Stimulated activated CD8-positive, alpha-beta memory T cell treated with anti-CD3 and anti-CD28 coated beads, Interleukin-2, amount 100 ng/mL, for 1 hour (primary cell): ENCODE data around the gene TOR1AIP2.
"Not testable (repeated sequence)": the region's sequence is repeated elsewhere in the genome, so short reads cannot be mapped to it uniquely, and the experiment has no call there.

Experiments
- DNase-seq, 2 donors: peaks; one replicate each; pipeline ENCODE4 v3.0.0-alpha.2; 2020; ENCODE audit warnings: low read depth in 2 of 2

Gene TOR1AIP2

GRCh38 chr1:179875596-179876299 is 1.9 kb downstream of the TOR1AIP2 start:
- DNase-seq = no peak

- DNase-seq = no peak
Observed at GRCh38 chr1:179873438-179873851, 4.2 kb downstream of the TOR1AIP2 start.

GRCh38 chr1:179872558-179872957 is 5.0 kb downstream of the TOR1AIP2 start:
- DNase-seq = no peak

GRCh38 chr1:179871940-179872339 is 5.7 kb downstream of the TOR1AIP2 start:
- DNase-seq = no peak

- no peak for DNase-seq
Observed at GRCh38 chr1:179870870-179871269, 6.7 kb downstream of the TOR1AIP2 start.

GRCh38 chr1:179867493-179868330 is 9.9 kb downstream of the TOR1AIP2 start:
- DNase-seq = no peak

GRCh38 chr1:179866616-179867015 is 11.0 kb downstream of the TOR1AIP2 start:
- no peak for DNase-seq

- DNase-seq = no peak
Observed at GRCh38 chr1:179865377-179865776, 12.2 kb downstream of the TOR1AIP2 start.

GRCh38 chr1:179860652-179861051 is 17.0 kb downstream of the TOR1AIP2 start:
- DNase-seq = no peak

GRCh38 chr1:179857009-179857408 is 20.6 kb downstream of the TOR1AIP2 start:
- no peak for DNase-seq

GRCh38 chr1:179856296-179856695 is 21.3 kb downstream of the TOR1AIP2 start:
- no peak for DNase-seq

GRCh38 chr1:179855831-179856230 is 21.8 kb downstream of the TOR1AIP2 start:
- not testable (repeated sequence) for DNase-seq

GRCh38 chr1:179853102-179853501 is 24.5 kb downstream of the TOR1AIP2 start:
- no peak for DNase-seq

GRCh38 chr1:179848233-179848632 is 29.4 kb downstream of the TOR1AIP2 start:
- no peak for DNase-seq

- DNase-seq = no peak
Observed at GRCh38 chr1:179840107-179840506, 37.5 kb downstream of the TOR1AIP2 start.

GRCh38 chr1:179836686-179837445 is 40.7 kb downstream of the TOR1AIP2 start:
- not testable (repeated sequence) for DNase-seq

GRCh38 chr1:179831852-179832699 is 45.5 kb downstream of the TOR1AIP2 start:
- DNase-seq = no peak

GRCh38 chr1:179831225-179831624 is 46.4 kb downstream of the TOR1AIP2 start:
- DNase-seq = no peak

GRCh38 chr1:179828554-179829110 is 49.0 kb downstream of the TOR1AIP2 start:
- DNase-seq = no peak

GRCh38 chr1:179826626-179827280 is 50.9 kb downstream of the TOR1AIP2 start:
- no peak for DNase-seq
